GM21390 (cell line): ENCODE results near the gene SDC1.

Experiments used
- ATAC-seq: cut with Tn5 transposase; IDR thresholded peaks from one replicate; pipeline ENCODE4 v1.9.1; 2021; ENCODE audit not compliant: unreplicated experiment

SDC1 gene

DNA sequence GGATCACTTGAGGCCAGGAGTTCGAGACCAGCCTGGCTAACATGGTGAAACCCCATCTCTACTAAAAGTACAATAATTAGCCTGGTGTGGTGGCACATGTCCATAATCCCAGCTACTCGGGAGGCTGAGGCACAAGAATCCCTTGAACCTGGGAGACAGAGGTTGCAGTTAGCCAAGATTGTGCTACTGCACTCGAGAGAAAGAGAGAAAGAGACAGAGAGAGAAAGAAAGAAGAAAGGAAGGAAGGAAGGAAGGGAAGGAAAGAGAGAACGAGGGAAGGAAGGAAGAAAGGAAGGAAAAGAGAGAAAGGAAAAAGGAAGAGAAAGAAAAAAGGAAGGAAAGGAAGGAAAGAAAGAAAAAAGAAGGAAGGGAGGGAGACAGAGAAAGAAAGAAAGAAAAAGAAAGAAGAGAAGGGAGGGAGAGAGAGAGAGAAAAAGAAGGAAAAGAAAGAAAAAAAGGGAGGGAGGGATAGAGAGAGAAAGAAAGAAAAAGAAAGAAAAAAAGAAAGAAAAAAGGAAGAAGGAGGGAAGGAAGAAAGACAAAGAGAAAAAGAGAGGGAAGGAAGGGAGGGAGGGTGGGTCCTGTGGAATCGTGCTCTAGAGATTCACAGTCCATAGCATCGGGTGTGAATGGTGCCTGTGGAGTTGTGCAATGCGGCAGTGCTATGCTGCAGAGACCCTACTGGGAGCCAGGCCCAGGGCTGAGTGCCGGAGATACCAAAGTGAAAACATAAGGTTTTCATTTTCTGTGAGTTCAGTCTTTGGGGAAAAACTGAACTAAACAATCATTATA, 4.6 kb upstream of the SDC1 start:
- no peak for ATAC-seq

DNA sequence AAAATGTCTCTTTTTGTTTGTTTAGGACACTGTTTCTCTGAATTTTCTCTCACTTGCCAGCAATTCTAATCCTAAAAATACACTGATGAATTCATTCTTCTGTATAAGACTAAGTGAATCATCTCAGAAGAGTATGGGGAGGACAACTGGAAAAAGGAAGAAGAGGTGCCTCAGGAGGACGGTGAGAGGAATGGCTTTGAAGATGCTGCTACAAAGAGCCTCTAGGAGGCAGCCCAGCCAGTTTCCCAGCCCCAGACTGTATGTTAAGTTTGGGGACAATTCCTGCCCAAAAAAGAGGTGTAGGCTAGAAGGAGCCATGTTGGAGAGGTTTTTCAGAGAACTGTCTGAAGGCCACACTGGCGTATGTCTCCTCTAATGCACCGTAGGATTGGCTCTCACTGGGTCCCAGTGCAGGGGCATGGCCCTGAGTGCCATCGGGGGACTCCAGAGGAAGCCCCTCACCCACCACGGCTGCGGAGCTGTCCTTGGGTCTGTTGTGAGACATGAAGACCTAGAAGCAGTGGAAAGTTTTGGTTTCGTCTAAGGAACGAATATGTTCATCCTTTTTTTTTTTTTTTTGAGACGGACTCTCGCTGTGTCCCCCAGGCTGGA, 3.1 kb upstream of the SDC1 start:
- no peak for ATAC-seq

DNA sequence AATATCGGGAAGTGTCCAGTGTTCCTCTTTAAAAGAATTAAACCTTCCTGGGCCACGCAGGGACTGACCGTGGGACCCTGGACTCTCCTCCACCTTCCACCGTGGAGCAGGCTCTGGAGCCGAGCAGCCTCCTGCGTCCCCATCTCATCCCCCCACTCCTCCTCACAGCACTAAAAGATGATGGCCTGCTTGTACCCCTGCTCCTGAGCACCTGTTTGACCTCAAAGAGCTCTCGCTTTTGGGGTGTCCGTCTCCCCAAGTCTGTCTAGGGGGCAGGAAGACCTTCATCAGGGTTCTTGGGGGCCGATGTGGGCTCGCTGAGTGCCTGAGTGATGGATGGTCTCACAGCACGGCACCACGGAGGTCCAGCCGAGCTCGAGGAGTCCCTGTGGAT, 1.2 kb upstream of the SDC1 start:
- no peak for ATAC-seq

DNA sequence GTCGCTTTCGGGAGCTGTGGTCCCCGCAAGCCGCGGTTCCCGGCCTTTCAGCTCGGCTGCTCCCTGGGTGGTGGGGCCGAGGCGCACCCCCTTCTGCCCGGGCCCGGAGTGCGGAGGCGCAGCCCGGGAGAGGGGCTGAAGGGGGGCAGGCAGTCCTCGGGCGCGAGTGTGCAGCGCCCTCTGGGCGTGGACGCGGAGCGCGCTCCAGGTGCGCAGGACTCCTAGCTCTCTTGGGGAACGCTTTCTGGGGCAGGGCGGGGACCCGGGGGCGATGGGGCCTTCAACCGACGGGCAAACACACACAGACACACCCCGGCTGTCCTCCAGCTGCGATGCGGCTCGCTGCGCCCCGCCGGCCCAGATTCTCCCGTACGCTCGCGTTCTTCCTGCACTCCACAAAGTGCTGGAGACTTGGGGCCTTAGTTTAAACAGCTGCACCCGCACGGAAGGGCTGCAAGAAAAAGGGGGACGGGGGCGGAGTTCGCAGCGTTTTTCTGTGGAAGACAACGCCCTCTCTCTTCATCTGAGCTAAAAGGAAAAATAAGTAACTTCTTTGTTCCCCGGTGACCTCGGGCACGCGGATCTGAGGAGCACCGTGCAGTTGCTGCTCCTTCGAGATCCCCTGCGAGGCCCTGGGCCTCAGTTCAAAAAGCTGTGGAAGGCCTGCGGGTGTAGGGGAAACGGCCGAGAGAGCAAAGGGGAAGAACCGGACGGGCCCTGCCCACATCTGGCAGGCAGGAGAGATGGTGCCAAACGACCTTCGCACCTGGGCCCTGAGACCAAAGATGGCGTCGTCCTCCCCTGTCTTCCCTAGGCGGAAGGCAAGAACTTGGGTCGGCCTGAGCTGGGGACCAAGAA, 593 bp upstream of the SDC1 start:
- ATAC-seq = peak; percentile 59

DNA sequence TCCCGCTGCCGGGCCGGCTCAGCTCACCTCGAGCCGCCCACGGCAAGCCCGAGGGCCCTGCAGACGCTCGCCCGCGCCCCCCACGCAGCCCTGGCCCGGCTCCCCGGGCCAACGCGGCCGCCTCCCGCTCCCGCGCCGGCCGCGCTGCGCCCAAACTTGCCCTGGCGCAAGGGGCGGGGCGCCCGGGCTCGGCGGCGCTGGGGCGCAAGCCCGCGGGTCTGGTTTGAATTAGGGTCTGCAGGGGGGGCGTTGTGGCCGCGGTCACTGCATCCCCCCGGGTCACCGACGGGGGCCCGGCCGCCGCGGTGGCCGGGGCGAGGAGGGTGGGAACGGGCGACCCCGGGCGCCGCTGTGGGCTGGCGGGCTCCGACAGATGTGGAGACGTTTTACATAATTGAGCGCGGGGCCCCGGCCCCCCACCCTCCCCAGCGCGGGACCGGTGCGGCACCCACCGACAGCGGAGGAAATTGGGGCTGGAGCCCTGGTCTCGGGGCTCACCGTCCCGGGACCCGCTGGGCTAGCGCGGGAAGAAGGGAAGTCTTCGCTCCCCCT, 690 bp downstream of the SDC1 start:
- ATAC-seq = peak; percentile 31

DNA sequence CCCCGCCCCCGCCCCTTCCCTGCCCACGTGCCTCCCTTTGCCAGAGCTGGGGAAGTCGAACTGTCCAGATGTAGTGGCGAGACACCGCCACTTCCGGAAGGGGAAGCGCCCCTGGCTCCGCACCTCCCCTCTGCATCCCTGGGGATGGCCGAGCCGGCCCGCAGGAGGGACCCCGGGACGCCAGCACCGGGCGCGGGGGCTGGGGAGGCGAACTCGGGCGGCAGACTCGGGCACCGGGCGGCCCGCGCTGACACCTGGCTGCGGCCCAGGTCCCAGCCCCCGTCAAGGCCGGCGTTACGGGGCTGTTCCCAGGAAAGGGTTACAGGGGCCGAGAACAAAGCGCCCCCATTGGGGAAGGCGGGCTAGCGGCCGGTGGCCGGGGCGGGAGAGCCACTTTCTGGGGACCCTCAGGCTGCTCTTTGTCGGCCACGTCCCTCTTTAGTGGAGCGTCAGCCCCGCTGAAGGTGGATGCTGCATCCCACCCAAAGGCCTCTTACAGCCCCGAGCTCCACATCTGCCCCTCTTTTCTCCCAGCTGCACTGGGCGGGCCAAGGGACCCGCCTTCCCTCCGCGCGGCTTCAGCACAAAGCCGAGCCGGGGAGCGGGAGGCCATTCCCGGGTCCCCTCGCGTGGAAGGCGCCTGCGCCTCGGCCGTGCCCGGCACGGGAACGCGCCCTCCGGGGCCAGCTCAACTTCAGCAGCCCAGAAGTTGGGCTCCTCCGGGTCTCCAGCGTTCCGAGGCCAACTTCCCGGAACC, 1.3 kb downstream of the SDC1 start:
- peak; percentile 21 for ATAC-seq

DNA sequence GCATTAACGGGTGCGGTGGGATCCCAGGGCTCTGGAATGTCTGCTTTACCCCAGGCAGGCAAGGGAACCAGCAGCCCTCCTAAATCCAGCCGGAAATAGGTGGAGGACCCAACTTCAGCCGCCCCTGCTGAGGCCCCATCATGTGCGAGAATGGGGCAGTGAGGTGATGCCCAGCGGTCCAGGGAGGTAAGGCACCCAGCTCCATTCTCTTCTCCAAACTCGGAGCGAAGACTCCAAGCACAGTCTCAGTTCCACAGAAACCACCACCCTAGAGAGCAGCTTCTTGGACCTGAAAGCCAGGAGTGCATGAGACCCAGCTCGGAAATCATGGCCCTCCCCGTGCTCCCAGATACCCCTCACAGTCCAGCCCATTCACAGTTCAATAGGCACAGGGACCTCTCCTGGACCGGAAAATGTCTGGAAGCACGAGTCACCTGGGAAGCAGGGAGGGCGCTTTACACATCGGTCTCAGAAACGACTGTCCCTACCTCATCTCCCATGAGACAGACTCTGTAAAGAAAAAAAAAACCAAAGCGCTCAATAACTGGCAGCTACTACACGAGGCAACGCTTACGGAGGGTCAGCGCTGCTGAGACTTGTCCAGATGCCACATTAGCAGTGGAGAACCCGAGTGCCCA, 2.0 kb downstream of the SDC1 start:
- ATAC-seq = peak; percentile 1

DNA sequence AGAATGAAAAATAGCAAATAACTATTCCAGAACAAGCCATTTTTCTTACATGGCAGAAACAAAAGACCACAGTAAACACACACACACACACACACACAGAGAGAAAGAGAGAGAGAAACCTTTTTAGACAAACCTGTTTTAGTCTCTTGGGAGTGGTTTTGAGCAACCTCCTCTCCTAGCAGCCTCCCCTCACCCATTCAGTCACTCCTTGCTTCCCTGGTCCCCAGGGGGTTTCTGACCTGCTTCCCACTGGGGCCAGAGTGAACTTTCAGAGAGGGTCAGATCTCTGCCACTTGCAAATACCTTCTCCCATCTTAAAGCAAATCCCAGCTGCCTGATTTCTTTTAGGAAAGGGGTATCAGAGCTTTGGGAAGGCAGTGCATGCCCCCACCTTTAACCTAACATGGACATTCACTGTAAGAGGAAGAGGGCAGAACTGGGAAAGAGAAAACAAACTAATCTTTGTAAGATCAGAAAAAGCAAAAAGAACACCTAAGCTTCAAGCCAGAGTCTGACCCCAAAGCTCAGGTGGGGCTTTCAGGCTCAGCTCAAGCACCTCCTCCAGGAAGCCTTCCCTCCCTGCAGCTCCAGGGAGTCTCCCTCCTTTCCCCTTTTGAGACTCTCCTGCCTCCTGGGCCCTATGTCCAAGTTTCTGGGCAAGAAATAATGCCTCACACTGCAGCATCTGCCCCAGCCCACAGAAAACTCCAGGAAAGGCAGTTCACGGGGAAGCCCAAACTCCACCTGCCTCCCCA, 2.7 kb downstream of the SDC1 start:
- ATAC-seq = no peak

DNA sequence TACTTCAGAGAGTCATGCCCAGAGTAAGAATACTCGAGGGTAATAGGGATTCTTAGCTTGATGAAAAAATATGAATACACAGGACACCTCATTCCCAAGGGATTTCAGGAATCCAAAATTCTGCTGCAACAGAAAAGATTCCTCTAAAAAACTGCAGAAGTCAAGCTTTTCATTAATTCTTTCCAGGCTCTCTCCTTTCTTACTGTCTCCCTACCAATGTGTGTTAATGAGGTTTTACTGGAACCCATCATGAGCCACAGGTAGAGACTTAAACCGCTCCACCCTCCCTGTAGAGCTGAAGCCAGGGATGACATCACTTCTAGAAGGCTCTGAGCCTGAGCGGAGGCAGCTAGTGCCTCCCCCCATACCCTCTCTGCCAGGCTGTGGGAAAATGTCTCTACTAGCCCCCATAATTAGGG, 3.4 kb downstream of the SDC1 start:
- no peak for ATAC-seq

DNA sequence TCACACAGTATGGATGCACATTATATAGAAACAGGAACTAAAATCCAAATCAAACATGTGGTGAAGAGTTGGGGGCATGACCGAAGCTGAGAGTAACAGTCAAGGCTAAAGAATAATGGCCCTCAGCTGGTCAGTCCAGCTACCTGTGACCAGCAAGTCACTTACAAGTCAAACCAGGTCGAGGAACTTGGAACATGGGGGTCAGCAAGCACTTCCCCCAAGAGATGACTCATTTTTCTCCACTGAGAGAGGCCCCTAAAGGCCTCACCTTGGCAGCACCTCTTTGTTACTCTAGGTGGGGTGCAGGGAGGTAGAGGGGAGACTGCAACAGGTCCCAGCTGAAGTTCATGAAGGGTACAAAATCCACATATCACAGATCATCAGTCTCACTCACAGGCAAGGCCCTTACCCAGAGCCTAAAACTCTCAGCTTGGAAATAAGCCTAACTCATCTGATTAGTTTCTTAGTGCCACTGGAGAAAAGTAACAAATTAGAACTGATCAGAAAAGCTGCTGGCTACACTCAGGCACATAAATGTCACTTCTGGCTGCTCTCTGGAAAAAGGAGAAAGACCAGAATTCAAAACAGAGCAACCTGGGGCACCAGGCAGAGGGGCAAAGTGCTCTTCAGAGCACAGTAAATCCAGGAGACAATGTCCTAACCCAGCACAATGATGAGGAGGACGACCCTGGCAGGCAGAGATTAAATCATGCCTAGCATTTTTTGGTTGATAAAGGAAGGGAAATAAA, 4.0 kb downstream of the SDC1 start:
- no peak for ATAC-seq

DNA sequence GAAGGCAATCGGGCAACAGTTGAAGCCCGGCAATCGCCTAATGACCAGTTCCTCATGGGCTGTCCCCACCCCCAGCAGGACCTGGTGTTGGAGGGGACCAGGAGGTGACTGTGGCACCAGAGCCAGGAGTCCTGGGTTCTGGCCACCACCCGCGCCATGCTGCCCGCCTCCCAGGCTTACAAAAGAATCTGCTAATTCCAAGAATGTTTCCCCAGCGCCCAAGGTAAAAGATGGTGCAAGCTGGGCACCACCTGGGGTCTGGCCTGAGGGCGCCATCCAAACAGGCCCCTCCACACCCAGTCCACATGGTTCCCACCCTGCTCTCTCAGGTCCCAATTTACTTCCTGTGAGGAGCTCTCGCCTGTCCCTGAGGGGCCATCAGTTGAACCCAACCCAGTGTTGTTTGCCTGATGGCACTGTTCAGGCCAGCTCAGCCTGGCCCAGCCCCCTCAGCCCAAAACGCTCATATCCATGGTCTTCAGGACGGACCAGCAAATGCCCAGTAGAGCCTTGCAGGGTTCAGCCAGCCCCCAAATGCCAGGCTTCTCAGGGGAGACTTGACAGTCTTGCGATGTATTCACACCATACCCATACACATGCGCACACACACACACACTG, 5.1 kb downstream of the SDC1 start:
- ATAC-seq = no peak

DNA sequence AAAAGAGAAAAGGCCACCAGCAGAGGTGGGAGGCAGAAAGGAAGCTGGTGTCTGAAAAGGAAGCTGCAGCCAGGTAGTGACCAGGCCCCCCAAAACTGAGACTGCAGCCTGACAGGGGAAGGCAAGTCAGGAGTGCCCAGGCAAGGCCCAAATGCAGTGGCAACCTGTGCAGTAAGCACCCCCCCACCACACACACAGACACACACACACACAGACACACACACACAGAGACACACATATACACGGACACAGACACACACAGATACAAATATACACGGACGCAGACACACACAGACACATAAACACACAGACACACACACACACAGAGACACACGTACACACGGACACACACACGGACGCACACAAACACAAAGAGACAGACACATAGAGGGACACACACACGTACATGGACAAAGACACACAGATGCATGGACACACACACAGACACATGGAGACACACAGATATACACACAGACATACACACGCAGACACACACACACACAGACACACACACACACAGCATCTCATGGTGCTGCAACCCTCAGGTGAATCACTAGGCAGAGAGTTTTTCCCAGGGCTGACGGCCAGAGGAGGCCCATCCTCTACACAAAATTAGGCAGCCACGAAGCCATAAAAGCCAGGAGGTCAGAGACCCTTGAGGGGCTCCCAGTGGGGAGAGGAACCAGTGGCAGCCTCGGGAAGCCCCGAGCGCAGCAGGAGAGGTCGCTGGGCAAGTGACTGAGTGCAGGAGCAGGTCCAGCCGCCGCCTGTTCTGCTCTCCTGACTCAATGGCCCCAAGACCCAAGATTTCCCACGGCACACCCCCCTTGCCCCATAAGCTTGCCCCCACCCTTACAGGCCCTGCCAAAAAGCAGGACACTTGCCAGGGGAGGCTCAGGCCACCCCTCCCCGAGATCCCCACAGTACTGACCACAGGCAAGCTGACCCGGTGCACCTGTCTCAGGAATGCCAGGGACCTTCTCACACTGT, 6.3 kb downstream of the SDC1 start:
- ATAC-seq = no peak

DNA sequence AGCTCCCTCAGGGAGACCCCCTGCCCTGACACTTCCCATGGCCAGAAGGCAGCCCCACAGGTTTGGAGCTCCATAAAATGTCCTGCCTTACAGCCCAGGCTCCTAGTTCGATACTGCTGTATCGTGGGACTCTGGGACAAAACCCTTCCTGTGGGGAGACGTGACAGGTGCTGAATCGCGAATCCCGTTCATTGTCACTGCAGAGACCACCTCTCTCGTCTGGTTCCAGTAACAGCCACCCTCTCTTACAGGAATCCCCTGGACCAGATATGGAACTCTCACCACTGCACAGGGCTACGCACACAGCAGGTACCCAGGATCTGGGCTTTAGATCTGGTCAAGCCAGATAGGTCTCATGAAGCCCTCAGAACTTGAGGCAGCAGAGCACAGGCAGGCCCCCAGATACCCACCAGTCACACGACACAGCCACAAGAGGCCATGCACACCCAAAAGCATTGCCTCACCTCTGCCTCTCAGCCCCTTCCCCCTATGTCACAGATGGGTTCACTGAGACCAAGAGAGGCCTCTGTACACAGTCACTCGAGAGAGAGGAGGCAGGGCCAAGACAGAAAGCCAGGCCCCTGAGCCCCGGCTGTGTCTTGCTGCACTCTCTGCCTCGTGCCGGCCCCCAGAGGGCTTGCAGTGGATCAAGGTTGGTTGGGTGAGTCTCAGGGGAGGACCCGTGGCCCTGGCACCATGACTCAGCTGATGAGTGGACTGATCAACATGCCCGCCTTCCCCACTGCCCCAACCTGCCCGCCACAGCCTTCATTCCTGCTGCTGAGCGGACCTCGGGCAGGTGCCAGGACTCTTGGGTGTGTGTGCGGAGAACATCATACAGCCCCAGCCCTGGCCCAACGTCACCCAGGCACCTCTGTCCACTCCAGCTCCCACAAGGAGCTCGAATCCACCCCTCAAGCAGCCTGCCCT, 7.6 kb downstream of the SDC1 start:
- no peak for ATAC-seq

DNA sequence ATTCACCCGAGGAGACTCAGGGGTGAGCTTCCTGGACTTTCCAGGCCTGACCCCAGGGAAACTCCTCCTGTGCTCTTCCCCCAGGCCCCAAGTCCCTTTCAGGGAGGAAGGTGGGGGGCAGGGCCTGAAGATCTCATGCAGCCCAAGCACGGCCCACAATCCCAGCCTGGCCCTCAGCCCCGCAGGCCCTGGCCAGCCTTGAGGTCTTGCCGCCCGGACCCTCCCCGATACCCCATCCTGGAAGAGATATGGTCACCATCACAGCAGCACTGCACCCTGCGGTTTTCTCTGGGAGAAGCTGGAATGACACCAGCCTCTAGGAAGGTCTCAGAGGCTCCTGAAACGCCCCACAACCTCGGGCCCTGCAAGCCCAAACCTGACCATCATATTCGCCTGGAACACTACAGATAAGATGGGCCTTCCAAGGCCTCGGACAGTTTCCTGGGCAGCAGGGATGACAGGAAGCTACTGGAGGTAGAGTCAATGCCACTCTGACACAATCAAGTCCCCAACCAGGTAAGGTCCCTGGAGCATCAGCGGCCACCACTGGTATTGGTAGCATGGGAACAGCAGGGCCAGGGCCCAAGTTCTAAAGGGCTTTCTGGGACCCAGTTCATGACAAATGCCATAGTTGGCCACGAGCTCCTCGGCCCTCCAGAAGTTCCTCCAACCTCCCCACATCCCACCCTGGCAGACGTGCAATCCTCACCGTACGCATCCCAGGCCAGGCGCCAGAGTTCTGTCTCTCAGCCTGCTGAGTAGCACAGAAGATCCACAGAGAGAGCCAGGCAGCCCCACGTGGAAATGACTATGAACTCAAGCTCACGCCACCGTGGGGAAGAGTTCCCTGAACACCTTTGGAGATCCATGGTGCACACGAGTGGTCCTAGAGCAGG, 8.6 kb downstream of the SDC1 start:
- no peak for ATAC-seq
